Measurements from ENCODE around the gene CREBRF.

GRCh38 chr5:173053041-173053440 is 3.1 kb upstream of the CREBRF start:
- TF ChIP-seq POLR2A (IDR thresholded peaks at IDR 0.05): no peak
- no peak for TF ChIP-seq CTCF (IDR thresholded peaks at IDR 0.05)

Measured in adrenal gland (tissue), 5 donors.